HG02970 (cell line): ENCODE data around the gene GABRA5.
"Not testable (repeated sequence)": the region's sequence is repeated elsewhere in the genome, so short reads cannot be mapped to it uniquely, and the experiment has no call there.

Experiments
- ATAC-seq: cut with Tn5 transposase; IDR thresholded peaks from one replicate; pipeline ENCODE4 v1.9.1; 2021; ENCODE audit warnings: mild to moderate bottlenecking, moderate library complexity, moderate number of reproducible peaks; ENCODE audit not compliant: unreplicated experiment, low FRiP score

Gene GABRA5

GRCh38 chr15:26874774-26875475 lies 8.1 kb downstream of the GABRA5 start:
- no peak for ATAC-seq

DNA sequence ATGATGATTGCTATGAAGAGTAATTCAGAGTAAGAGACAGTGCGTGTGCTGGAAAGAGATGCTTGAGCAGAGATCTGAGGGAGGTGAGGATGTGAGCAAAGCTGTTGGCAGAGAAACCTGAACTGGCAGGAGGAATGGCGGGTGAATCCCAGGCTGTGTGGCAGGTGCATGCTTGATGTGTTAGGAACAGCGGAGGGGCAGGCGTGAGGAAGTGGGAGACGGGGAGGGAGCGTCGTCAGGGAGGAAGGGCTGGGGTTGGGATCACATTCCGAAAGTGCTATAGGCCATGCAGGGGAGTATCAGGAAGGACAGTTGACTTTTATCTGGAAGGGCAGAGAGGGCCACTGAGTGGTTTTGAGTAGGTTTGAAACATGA lies 8.6 kb downstream of the GABRA5 start:
- ATAC-seq: no peak

- no peak for ATAC-seq
These were observed 11.0 kb downstream of the GABRA5 start for GRCh38 chr15:26877831-26878230.

DNA sequence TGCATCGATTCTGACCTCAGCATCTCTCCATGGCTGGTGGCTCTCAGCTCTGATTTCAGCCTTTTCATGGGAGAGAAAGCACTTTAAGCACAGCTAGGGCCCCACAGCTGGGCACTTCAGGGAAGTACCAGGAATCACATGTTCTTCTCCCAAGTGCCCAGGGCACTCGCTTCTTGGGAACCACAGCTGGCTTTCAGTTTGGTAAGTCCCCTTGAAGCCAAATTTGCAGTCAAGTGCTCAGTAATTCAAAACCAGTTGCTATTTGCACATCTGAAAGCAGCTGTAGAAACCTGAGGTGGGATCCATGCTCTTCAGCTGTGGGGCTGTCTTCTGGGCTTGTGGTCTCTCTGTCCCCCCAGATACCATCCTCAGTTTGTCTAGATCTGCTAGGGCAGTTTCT lies 12.8 kb downstream of the GABRA5 start:
- no peak for ATAC-seq

DNA sequence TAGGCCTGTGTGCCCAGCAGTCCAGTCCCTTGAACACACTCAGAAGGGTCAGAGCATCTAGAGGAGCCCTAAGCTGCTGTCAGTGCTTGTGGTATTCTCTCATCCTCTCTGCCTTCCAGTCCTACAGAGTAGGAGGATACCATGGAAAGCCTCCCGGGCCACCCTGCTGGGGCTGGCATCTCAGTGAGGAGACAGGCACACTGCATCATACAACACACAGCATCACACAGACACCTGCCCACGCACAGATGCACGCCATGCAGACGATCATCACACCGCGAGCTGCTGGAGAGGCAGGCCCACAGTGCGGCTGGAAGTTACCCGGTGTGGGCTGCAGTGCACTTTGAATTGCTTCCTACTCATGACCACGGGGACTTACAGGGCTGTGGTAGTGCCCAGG lies 15.2 kb downstream of the GABRA5 start:
- ATAC-seq: no peak

DNA sequence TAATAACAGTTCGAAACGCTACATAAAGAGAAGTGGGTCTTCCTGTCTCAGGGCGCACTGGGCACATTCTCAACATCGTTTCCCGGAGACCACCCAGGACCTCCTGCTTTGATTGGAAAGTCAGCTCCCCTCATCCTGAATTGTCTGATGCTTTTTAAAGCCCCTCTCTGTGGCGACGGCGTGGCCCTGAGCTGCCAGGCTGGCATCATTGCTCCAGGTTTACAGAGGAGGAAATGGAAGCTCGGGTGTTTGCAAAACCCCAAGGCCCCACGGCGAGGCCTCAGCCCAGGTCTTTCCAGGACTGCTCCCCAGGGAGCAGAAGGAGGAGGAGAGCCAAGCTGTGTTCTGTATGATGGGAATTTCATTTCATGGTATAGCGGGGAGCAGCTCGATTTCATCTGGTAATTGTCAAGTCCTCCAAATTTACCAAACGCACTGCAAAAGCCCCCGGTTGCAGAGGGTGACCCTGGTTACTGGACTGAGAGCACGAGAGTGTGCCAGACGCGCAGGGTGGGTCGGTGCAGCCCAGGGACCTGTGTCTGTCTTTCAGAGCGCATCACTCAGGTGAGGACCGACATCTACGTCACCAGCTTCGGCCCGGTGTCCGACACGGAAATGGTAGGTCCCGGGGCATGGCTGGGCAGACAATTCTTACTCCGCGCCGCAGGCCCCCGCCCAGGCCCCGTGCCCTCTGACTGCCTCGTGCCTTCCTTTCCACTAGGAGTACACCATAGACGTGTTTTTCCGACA lies 15.9 kb downstream of the GABRA5 start:
- ATAC-seq: no peak

DNA sequence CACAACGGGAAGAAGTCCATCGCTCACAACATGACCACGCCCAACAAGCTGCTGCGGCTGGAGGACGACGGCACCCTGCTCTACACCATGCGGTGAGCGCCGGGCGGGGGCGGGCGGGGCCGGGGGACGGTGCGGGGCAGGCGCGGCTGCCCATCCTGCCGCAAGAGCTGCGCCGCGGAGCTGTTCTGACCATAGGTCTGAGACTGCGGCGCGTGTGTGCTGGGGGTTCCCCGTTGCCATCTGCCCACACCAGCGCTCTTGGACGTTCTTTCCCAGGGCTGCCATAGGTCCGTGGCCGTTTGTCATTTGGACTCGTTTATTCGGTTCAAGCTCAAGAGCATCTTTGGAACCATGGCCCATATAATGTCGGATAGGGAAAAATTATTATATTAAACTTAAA lies 16.6 kb downstream of the GABRA5 start:
- ATAC-seq: no peak

- no peak for ATAC-seq
These were observed 19.7 kb downstream of the GABRA5 start for GRCh38 chr15:26886566-26886965.

DNA sequence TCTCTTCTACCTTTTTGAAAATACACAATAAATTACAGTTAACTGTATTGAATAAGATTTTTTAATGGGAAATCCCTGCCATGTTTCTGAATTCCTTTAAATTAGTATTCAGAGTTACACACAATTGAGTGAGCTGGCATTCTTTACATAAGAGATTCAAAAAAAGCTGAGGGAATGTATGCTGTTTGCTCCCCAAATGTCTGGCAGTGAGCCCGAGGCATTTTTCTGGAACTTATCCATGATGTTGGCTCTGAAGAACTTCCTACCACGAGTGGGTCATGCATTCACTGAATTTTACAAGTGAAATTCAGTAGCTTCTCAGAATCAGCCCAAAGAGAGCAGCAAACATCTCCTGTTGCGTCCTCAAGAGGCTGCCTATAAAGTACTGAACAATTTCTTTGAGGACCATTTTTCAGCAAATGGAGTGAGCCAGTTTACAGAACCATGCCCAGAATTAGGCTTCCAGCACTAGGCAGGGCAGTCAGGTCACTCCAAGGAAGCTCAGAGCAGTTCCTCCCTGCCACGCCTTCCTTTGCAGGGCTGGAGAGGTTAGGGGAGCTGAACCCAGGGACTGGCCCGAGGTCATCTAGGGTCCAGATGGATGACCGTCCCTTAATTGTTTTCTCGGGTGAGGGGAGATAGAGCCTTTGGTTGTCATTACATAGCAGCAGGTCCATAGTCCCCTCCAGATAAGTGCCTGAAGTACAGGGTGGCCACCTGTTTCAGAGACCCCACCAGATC lies 21.2 kb downstream of the GABRA5 start:
- no peak for ATAC-seq

DNA sequence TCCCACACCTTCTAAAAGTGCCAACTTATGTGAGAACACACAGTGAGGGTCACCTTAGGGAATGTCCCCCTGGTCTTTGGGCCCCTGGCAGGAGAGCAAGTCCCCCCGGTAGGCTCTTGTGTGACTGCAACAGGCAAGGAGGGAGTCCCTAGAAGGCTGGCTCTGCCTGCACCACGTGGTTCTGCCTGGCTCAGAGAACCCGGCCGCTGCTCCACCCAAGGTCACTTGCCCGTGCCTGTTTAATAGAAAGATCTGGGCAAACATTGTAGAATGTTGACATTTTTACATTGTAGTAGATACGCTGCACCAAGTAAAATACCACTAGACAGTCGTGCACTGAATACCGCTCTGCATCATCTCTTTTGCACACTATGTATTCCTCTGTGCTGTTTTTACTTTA lies 21.9 kb downstream of the GABRA5 start:
- ATAC-seq: no peak

DNA sequence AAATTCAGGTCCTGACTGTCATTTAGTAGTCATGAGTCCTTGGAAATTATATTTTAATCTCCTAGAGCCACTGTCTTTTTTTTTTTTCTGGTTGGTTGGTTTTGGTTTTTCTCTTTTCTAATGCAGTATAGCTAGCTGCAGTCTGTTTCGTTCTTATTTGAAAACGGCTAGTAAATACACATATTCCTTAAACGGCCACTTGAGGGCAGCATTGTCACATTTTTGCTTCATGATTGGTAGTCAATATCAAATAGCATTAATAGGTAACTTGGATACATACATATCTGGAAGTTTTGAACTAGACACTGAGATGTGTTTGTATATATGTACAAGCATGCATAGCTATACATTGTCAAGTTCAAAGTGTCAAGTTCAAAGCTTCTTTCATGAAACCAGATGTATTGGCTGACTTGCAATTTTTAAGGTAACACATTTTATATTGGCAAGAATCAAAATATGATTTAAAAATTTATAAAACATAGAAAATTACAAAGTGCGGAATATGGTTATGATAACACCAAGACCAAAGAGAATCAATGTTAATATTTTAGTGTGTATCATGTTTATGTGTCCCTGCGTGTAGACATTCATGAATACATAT lies 22.5 kb downstream of the GABRA5 start:
- ATAC-seq: no peak

DNA sequence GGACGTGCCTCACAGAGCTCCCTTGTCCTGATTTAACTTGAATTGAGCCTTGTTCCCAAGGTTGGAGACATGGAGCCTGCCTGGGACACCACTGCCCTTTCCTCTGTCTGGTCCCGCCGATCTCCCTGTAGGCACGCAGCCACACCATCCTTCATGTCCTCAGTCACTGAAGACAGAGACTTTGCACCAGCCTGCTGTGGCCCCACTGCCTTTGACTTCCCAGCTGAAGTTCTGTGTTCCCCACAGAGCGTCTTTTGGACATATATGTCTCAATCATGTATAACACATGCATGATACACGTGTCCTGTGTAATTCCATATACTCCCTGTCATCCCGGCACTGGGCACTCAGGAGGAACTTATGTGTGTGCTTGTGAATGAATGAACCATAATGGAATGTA lies 23.6 kb downstream of the GABRA5 start:
- ATAC-seq: no peak

DNA sequence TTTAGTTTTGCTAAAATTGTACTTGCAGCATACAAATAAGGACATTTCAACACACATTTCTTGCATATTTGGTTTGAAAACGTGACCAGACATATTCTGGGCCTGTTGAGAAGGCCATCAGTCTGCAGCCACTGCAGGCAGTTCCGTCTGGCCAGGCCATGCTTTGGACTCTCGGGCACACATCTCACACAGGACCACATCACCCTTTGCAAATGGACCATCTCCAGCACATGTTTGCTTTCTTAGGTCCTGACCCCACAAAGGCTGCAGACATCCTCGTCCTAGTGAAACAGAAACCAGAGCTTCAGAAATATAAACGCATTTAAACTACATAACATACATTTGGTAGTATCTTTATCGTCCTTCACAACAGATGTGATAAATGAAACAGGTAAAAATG lies 24.1 kb downstream of the GABRA5 start:
- ATAC-seq: no peak

- no peak for ATAC-seq
These were observed 24.8 kb downstream of the GABRA5 start for GRCh38 chr15:26891448-26892181.

- ATAC-seq: no peak
These were observed 25.3 kb downstream of the GABRA5 start for GRCh38 chr15:26892182-26892518.

GRCh38 chr15:26892678-26893077 lies 25.8 kb downstream of the GABRA5 start:
- no peak for ATAC-seq

DNA sequence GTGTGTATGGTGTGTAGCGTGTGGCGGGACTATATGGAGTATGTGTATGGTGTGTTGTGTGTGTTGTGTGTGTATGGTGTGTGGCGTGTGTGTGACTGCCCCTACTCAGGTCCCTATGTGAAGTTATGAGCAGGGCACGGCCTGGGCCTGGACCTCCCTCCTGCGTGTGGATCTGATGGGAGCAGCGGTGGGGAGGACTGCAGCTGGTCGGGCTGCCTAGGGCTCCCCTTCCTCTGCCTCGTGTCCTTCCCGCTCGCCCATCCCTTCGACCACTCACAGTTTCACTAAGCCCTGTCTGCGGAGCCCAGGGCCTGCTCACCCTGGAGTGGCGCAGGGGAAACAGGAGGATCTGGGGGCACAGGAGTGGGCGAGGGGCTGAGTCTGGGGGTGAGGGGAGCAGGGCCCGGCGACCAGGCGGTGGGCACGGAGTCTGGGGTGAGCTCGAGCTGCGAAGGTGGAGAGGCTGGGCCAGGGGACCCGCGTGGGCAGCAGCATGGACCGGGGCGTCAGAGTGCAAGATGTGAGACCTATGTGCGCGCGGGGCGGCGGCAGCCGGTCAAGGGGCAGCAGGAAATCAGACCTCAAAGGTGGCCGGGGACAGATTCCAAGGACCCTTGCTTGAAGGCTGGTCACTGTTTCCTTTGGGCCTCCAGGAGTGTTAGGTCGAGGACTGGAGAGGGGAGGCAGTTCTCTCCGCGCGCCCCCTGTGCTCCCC lies 26.6 kb downstream of the GABRA5 start:
- no peak for ATAC-seq

- no peak for ATAC-seq
These were observed 27.3 kb downstream of the GABRA5 start for GRCh38 chr15:26894181-26894580.

- not testable (repeated sequence) for ATAC-seq
These were observed 28.5 kb downstream of the GABRA5 start for GRCh38 chr15:26895346-26895745.

DNA sequence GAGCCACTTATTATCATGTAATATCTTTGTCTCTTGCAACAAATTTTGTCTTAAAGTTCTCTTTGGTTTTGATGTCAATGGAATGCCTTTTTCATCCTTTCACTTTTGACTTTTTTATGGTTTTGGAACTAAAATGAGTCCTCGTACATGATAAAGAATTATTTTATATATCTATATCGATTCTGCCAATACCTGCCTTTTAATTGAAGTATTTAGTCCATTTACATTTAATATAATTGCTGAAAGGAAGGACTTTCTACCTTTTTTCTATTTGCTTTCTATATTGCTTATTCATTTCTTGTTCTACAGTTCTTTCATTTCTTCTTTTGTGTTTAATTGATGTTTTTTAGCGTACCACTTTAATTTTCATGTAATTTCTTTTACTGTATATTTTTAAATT lies 32.8 kb downstream of the GABRA5 start:
- no peak for ATAC-seq
